Heart left ventricle (tissue), 16 donors: Measurements from ENCODE around the gene ACSS1. TPM values are rescaled to one million over a fixed set of nuclear protein-coding genes. Genes with fewer than 3 reads are reported as not detected.
A peak's percentile ranks its signal among the peaks of the same experiment; 100 is the strongest.

Experiments used
- ATAC-seq, 4 donors: fragments of 200-7000 bp; cut with Tn5 transposase; one replicate each; pipeline ENCODE4 v1.9.1; 2020 to 2022; ENCODE audit warnings: moderate library complexity in 4 of 4, mild to moderate bottlenecking in 3 of 4, moderate number of reproducible peaks in 1 of 4
- DNase-seq, 5 donors: peaks; one replicate each; pipeline ENCODE4 v3.0.0-alpha.2; 2020
- H3K27ac ChIP-seq, 12 donors: fragments of 200-600 bp; sonication (generic) in 4 of 12; one replicate each; pipeline versions ENCODE4 v1.5.0 to v1.8.0; 2016 to 2022; ENCODE audit warnings: mild to moderate bottlenecking in 2 of 12
- H3K27me3 ChIP-seq, 9 donors: fragments of 200-600 bp; sonication (generic) in 2 of 9; one replicate each; pipeline versions ENCODE4 v1.5.1 to v1.8.0; 2016 to 2022; ENCODE audit warnings: mild to moderate bottlenecking in 3 of 9
- H3K36me3 ChIP-seq, 9 donors: fragments of 200-600 bp; sonication (generic) in 2 of 9; one replicate each; pipeline versions ENCODE4 v1.5.0 to v1.8.0; 2018 to 2022; ENCODE audit warnings: mild to moderate bottlenecking in 2 of 9
- H3K4me1 ChIP-seq, 12 donors: fragments of 200-600 bp; sonication (generic) in 4 of 12; one replicate each; pipeline versions ENCODE4 v1.5.0 to v1.8.0; 2016 to 2022; ENCODE audit warnings: mild to moderate bottlenecking in 3 of 12
- H3K4me3 ChIP-seq, 12 donors: fragments of 200-600 bp; sonication (generic) in 4 of 12; one replicate each; pipeline versions ENCODE4 v1.5.0 to v1.8.0; 2017 to 2022; ENCODE audit warnings: mild to moderate bottlenecking in 9 of 12, moderate library complexity in 4 of 12
- H3K9me3 ChIP-seq, 12 donors: fragments of 200-600 bp; sonication (generic) in 4 of 12; one replicate each; pipeline versions ENCODE4 v1.5.0 to v1.8.0; 2016 to 2022; ENCODE audit warnings: mild to moderate bottlenecking in 1 of 12
- POLR2A ChIP-seq, 2 donors: fragments of 450-650 bp; IDR thresholded peaks; one replicate each; pipeline ENCODE4 v1.6.1; 2017; ENCODE audit warnings: antibody characterized with exemption in 2 of 2, mild to moderate bottlenecking in 2 of 2, moderate library complexity in 2 of 2
- WGBS, 4 donors: extraction: QIAGEN DNeasy Blood & Tissue Kit in 2 of 4; methylation state at CpG; one replicate each; pipeline versions ENCODE4 v1.1.5 to v1.1.7; 2013 to 2018; 5-methylcytosine and 5-hydroxymethylcytosine counted together
- intact Hi-C, 10 donors: fragments of 100-400 bp; cut with DNase I; formaldehyde crosslinking; loops; one replicate each; pipeline versions ENCODE4 v1.11.1 to v1.14.2; 2022
- polyA plus RNA-seq, 2 donors: library from polyadenylated mRNA; stranded (reverse); fragments of 200-250 nt; gene quantifications; one replicate each; pipeline ENCODE4 v1.2.3, GENCODE V29; 2013
- total RNA-seq, 9 donors: library from RNA; depleted of rRNA in 2 of 9; stranded (reverse); fragments of >200 nt in 2 of 9; fragmentation: NEBNext Ultra II Directional in 3 of 9; extraction: Animal tissue kit (Norgen Biotek cat#: 25700) in 3 of 9; gene quantifications; one replicate each; pipeline versions ENCODE4 v1.1.0 to v1.2.4, GENCODE V29; 2016 to 2023
- TF ChIP-seq, protein P1 (sequence below), 12 donors: fragments of 200-600 bp; sonication (generic) in 4 of 12; IDR thresholded peaks; one replicate each; pipeline versions ENCODE4 v1.5.0 to v1.8.0; 2018 to 2022; ENCODE audit warnings: antibody characterized with exemption in 12 of 12, mild to moderate bottlenecking in 5 of 12
- donor health status: ischemic (EF 13 %, LVEDD 7.1; RV severe dilation, severe dysfunction).
- donor health status: healthy with polysubstance abuse.
- donor health status: DM: no; HTN: yes; CAD: no.
- donor health status: DM: no; HTN: no; CAD: no.
- donor health status: ischemic (EF 25% LVEDD 6.9; RV normal size, moderate dysfunction).
- donor health status: ischemic (EF 25% LVEDD 5.7; RV mildly dilated, moderate dysfunction).
- donor health status: healthy.
- donor health status: DM: yes; HTN: yes; CAD: no.
- donor health status: ischemic (EF 35%, LVEDD 5.7; RV mildly dilated, moderate dysfunction).
- donor health status: nonischemic (EF 11% LVEDD 7.7; RV severe dilation, severe dysfunction).
- donor health status: DM: yes; HTN: yes; CAD: no.
- donor health status: PGD.
- donor health status: ischemic (EF 29% LVEDD 5.4; RV normal size, mild dysfunction).
- donor health status: nonischemic (EF 23%, LVEDD 6.1; RV moderate dilation, normal function).

The ACSS1 gene
- total and polyA plus RNA-seq, 11 donors = 43.5 to 177 (median 81.4) TPM

DNA sequence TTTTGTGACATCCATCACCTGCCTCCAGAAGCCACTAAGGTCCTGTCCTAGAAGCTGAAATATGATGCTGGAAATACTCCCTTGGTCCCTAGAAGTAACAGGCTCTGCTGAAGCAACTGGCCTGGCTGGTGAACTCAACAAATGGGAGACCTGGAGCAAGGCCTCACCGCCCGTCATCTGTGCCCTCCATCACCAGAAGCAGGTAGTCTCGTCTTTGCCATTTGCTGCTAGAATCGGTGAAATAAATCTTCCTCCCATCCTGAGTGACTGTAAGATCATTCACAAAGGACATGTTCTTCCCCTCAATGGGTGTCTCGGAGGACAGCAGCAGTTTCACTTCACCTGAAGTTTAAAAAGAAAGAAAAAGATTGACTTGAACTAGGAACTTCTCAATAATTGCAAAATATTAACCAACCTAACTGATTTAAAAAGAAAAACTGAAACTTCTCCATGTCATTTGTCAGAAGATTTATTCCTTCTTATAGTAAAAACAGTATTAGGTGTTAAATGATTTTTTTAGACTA, 87.8 kb downstream of the ACSS1 start:
- H3K36me3 ChIP-seq = peaks cover 0 to 89% (median 83%) of the 10 kb centered on the region in 9 donors
- WGBS, 4 donors = 88 to 96% (median 94%) methylated on average over 5 of the region's 5 CpGs

DNA sequence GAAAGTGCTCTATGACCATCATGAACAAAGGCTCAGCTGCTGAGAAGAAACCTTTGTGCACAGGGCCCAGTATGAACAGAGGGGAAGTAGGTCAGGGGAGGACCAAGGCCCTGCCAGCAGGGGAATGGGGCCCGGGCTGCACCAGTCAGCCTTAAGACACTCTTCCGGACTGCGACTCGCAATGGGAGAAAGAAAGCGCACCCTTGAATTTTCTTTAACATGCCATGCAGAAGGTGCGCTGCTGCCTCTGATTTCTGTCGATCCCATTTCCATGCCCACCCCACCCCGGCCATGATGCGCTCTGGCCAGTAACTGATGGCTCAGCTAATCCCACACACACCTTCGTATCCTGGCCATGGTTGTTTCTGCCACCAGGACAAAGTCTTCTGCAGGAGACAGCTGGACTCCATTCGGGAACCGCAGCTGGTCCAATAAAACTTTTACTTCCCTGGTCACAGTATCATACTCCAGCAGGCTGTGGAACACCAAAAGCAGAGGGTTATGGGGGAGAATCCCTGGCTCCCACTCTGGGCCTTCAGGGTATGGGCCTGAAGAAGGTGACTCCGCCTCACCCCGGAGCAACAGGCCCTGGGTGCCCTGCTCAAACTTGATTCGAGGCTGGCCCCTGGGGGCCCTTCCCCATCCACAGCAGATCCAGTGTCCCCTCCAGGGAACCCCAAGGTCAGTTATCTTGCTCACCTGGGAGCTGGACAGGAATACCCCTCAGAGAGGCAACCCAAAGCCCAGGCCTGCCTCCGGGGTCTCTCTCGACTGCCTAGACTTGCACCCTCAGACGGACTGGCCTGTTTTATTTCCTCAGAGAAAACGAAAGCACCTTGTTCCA, 88.5 kb downstream of the ACSS1 start:
- ATAC-seq = no peak
- DNase-seq = no peak
- H3K27ac ChIP-seq = no peak overlapping the region
- H3K9me3 ChIP-seq = no peaks in the 10 kb centered on the region
- peaks cover 0 to 96% (median 86%) of the 10 kb centered on the region in 9 donors for H3K36me3 ChIP-seq
- H3K4me3 ChIP-seq = no peak overlapping the region
- H3K4me1 ChIP-seq = peaks cover 0 to 7% (median 0%) of the 10 kb centered on the region in 12 donors
- H3K27me3 ChIP-seq = no peaks in the 10 kb centered on the region
- TF ChIP-seq POLR2A (IDR thresholded peaks at IDR 0.05) = no peak
- TF ChIP-seq, protein P1, sequence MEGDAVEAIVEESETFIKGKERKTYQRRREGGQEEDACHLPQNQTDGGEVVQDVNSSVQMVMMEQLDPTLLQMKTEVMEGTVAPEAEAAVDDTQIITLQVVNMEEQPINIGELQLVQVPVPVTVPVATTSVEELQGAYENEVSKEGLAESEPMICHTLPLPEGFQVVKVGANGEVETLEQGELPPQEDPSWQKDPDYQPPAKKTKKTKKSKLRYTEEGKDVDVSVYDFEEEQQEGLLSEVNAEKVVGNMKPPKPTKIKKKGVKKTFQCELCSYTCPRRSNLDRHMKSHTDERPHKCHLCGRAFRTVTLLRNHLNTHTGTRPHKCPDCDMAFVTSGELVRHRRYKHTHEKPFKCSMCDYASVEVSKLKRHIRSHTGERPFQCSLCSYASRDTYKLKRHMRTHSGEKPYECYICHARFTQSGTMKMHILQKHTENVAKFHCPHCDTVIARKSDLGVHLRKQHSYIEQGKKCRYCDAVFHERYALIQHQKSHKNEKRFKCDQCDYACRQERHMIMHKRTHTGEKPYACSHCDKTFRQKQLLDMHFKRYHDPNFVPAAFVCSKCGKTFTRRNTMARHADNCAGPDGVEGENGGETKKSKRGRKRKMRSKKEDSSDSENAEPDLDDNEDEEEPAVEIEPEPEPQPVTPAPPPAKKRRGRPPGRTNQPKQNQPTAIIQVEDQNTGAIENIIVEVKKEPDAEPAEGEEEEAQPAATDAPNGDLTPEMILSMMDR (IDR thresholded peaks at IDR 0.05) = no peak
- WGBS, 4 donors = 93 to 97% (median 96%) methylated on average over 16 to 19 of the region's 19 CpGs
- intact Hi-C loops = loop anchor here in 1 of 10 donors (10.0 kb wide), 1 partner anchor 45 kb away; no protein-coding TSS in a partner anchor

More for the DNA sequence above, 87.8 kb downstream of the ACSS1 start:
- H3K9me3 ChIP-seq = peaks cover 0 to 5% (median 0%) of the 10 kb centered on the region in 12 donors
- TF ChIP-seq, protein P1 (IDR thresholded peaks at IDR 0.05) = no peak
- no peak for TF ChIP-seq POLR2A (IDR thresholded peaks at IDR 0.05)
- H3K27me3 ChIP-seq = no peaks in the 10 kb centered on the region
- peaks cover 0 to 7% (median 0%) of the 10 kb centered on the region in 12 donors for H3K4me1 ChIP-seq
- no peak overlapping the region for H3K4me3 ChIP-seq
- intact Hi-C loops = no loop called here
- H3K27ac ChIP-seq = peak overlapping the region in 1 of 12 donors; percentile 68
- no peak for ATAC-seq
- DNase-seq = no peak

DNA sequence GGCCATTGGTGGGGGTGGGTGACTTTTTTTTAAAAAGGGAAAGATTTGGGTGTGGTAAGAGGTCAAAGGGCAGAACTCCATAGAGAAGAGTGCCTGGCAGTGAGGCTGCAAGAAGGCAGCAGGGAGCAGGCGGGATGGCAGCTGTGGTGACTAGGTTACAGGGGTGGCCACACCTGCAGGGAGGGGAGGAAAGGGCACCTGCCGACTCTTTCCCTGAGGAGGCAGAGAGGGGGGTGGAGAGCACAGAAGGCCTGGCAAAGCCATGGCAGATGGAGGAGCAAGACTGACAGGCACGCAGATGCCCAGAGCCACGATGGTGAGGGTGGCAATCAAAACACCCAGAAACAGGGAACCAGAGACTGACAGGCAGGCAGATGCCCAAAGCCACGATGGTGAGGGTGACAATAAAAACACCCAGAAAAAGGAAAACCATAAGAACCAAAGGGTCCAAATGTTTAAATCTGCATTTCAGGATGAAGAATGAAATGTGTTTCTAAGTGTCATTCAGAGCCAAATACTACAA, 89.6 kb downstream of the ACSS1 start:
- Histone ChIP-seq H3K36me3 (peaks cover 0 to 99% (median 91%) of the 10 kb centered on the region in 9 donors), H3K9me3 (no peaks in the 10 kb centered on the region), H3K27me3 (no peaks in the 10 kb centered on the region), H3K4me3 (no peak overlapping the region), H3K27ac (no peak overlapping the region), H3K4me1 (peaks cover 0 to 7% (median 0%) of the 10 kb centered on the region in 12 donors)
- 89 to 93% (median 91%) methylated on average over 5 of the region's 5 CpGs for WGBS, 4 donors
- intact Hi-C loops = loop anchor here in 1 of 10 donors (10.0 kb wide), 1 partner anchor 46 kb away; no protein-coding TSS in a partner anchor
- TF ChIP-seq, protein P1 (IDR thresholded peaks at IDR 0.05) = no peak
- no peak for TF ChIP-seq POLR2A (IDR thresholded peaks at IDR 0.05)
- DNase-seq (no peak), ATAC-seq (no peak)
